Measurements from ENCODE around the gene EYS. TPM values are rescaled to one million over a fixed set of nuclear protein-coding genes. Genes with fewer than 3 reads are reported as not detected.
"Not testable (repeated sequence)": the region's sequence is repeated elsewhere in the genome, so short reads cannot be mapped to it uniquely, and the experiment has no call there.

The EYS gene
- total RNA-seq, 1 donor from 2014 or later = not detected

- TF ChIP-seq CTCF (IDR thresholded peaks at IDR 0.05) = no peak
- DNase-seq (ENCODE audit: extremely low spot score, unreplicated experiment) = no peak
- Mint-ChIP-seq H3K36me3 (ENCODE audit: unreplicated experiment) (no peaks in the 10 kb centered on the region), H3K4me1 (ENCODE audit: unreplicated experiment) (peaks cover 7% of the 10 kb centered on the region), H3K9me3 (ENCODE audit: unreplicated experiment) (no peaks in the 10 kb centered on the region), H3K27ac (ENCODE audit: unreplicated experiment) (no peak overlapping the region), H3K4me3 (ENCODE audit: unreplicated experiment) (no peak overlapping the region), H3K27me3 (ENCODE audit: unreplicated experiment) (peaks cover 3% of the 10 kb centered on the region)
These were observed 1452.5 kb downstream of the EYS start for GRCh38 chr6:64254558-64254957.

GRCh38 chr6:64252256-64252655 is 1454.8 kb downstream of the EYS start:
- TF ChIP-seq CTCF (IDR thresholded peaks at IDR 0.05) = no peak
- peaks cover 16% of the 10 kb centered on the region for H3K4me1 Mint-ChIP-seq (ENCODE audit: unreplicated experiment)
- no peak overlapping the region for H3K4me3 Mint-ChIP-seq (ENCODE audit: unreplicated experiment)
- H3K27ac Mint-ChIP-seq (ENCODE audit: unreplicated experiment) = no peak overlapping the region
- H3K27me3 Mint-ChIP-seq (ENCODE audit: unreplicated experiment) = peaks cover 3% of the 10 kb centered on the region
- no peak for DNase-seq (ENCODE audit: extremely low spot score, unreplicated experiment)
- H3K9me3 Mint-ChIP-seq (ENCODE audit: unreplicated experiment) = no peaks in the 10 kb centered on the region
- no peaks in the 10 kb centered on the region for H3K36me3 Mint-ChIP-seq (ENCODE audit: unreplicated experiment)

GRCh38 chr6:64250126-64250525 is 1456.9 kb downstream of the EYS start:
- no peaks in the 10 kb centered on the region for H3K36me3 Mint-ChIP-seq (ENCODE audit: unreplicated experiment)
- DNase-seq (ENCODE audit: extremely low spot score, unreplicated experiment) = no peak
- peaks cover 3% of the 10 kb centered on the region for H3K9me3 Mint-ChIP-seq (ENCODE audit: unreplicated experiment)
- peaks cover 3% of the 10 kb centered on the region for H3K27me3 Mint-ChIP-seq (ENCODE audit: unreplicated experiment)
- no peak for TF ChIP-seq CTCF (IDR thresholded peaks at IDR 0.05)
- H3K4me1 Mint-ChIP-seq (ENCODE audit: unreplicated experiment) = peaks cover 16% of the 10 kb centered on the region
- no peak overlapping the region for H3K4me3 Mint-ChIP-seq (ENCODE audit: unreplicated experiment)
- no peak overlapping the region for H3K27ac Mint-ChIP-seq (ENCODE audit: unreplicated experiment)

GRCh38 chr6:64249115-64249514 is 1457.9 kb downstream of the EYS start:
- H3K27ac Mint-ChIP-seq (ENCODE audit: unreplicated experiment) = no peak overlapping the region
- peaks cover 7% of the 10 kb centered on the region for H3K9me3 Mint-ChIP-seq (ENCODE audit: unreplicated experiment)
- H3K4me3 Mint-ChIP-seq (ENCODE audit: unreplicated experiment) = no peak overlapping the region
- DNase-seq (ENCODE audit: extremely low spot score, unreplicated experiment) = no peak
- no peak for TF ChIP-seq CTCF (IDR thresholded peaks at IDR 0.05)
- H3K4me1 Mint-ChIP-seq (ENCODE audit: unreplicated experiment) = peaks cover 16% of the 10 kb centered on the region
- H3K36me3 Mint-ChIP-seq (ENCODE audit: unreplicated experiment) = no peaks in the 10 kb centered on the region
- H3K27me3 Mint-ChIP-seq (ENCODE audit: unreplicated experiment) = peaks cover 3% of the 10 kb centered on the region

- DNase-seq (ENCODE audit: extremely low spot score, unreplicated experiment) = no peak
- Mint-ChIP-seq H3K27ac (ENCODE audit: unreplicated experiment) (no peak overlapping the region), H3K36me3 (ENCODE audit: unreplicated experiment) (no peaks in the 10 kb centered on the region), H3K4me1 (ENCODE audit: unreplicated experiment) (peaks cover 4% of the 10 kb centered on the region), H3K9me3 (ENCODE audit: unreplicated experiment) (peaks cover 8% of the 10 kb centered on the region), H3K4me3 (ENCODE audit: unreplicated experiment) (no peak overlapping the region), H3K27me3 (ENCODE audit: unreplicated experiment) (no peaks in the 10 kb centered on the region)
- no peak for TF ChIP-seq CTCF (IDR thresholded peaks at IDR 0.05)
These were observed 1463.4 kb downstream of the EYS start for GRCh38 chr6:64243618-64244017.

GRCh38 chr6:64238908-64239307 is 1468.1 kb downstream of the EYS start:
- not testable (repeated sequence) for H3K27ac Mint-ChIP-seq (ENCODE audit: unreplicated experiment)

More at GRCh38 chr6:64238908-64239307, 1468.1 kb downstream of the EYS start:
- H3K9me3 Mint-ChIP-seq (ENCODE audit: unreplicated experiment); H3K27me3 Mint-ChIP-seq (ENCODE audit: unreplicated experiment); H3K4me3 Mint-ChIP-seq (ENCODE audit: unreplicated experiment); H3K4me1 Mint-ChIP-seq (ENCODE audit: unreplicated experiment); H3K36me3 Mint-ChIP-seq (ENCODE audit: unreplicated experiment); DNase-seq (ENCODE audit: extremely low spot score, unreplicated experiment): not testable (repeated sequence)
